MCF 10A (cell line): Measurements from ENCODE around the gene WDFY3. TPM values are rescaled to one million over a fixed set of nuclear protein-coding genes. Genes with fewer than 3 reads are reported as not detected.
A peak's percentile ranks its signal among the peaks of the same experiment; 100 is the strongest.

Source experiments
- Bru-seq: library from RNA; stranded (reverse); fragments of 400-500 nt; gene quantifications from one replicate; lab custom pipeline; 2021; lab: Mats Ljungman, UMichigan
- BruChase-seq, 2 experiments: library from RNA; stranded (reverse); fragments of 400-500 nt; gene quantifications; one replicate each; lab custom pipeline; 2021; lab: Mats Ljungman, UMichigan
- BruUV-seq: library from RNA; stranded (reverse); fragments of 400-500 nt; replicated peaks from 2 replicates; lab custom pipeline; 2021; lab: Mats Ljungman, UMichigan
- CTCF ChIA-PET: fragments of 300-600 bp; sonication (Branson Sonifier 250); formaldehyde crosslinking; extraction: SDS; loops from one replicate; lab custom pipeline; 2021; ENCODE audit warnings: antibody characterized with exemption, inconsistent platforms; lab: Yijun Ruan, JAX
- POLR2A ChIA-PET: fragments of 300-600, 350-650 bp; sonication (Branson Sonifier 250); formaldehyde crosslinking; extraction: SDS; loops from one replicate; lab custom pipeline; 2020; ENCODE audit warnings: antibody characterized with exemption, inconsistent platforms; lab: Yijun Ruan, JAX
- DNase-seq: peaks from one replicate; pipeline ENCODE4 v3.0.0-alpha.2; 2018; ENCODE audit not compliant: unreplicated experiment
- H3K27ac Mint-ChIP-seq: one replicate; pipeline ENCODE4 v1.8.0; 2022; ENCODE audit warnings: mild to moderate bottlenecking, low read depth, mixed read lengths; ENCODE audit not compliant: unreplicated experiment
- H3K27me3 Mint-ChIP-seq: one replicate; pipeline ENCODE4 v1.8.0; 2022; ENCODE audit warnings: mixed read lengths; ENCODE audit not compliant: insufficient read depth, unreplicated experiment
- H3K36me3 Mint-ChIP-seq: one replicate; pipeline ENCODE4 v1.8.0; 2022; ENCODE audit warnings: mild to moderate bottlenecking, moderate library complexity, mixed read lengths; ENCODE audit not compliant: insufficient read depth, unreplicated experiment
- H3K4me1 Mint-ChIP-seq: one replicate; pipeline ENCODE4 v1.8.0; 2022; ENCODE audit warnings: mixed read lengths; ENCODE audit not compliant: insufficient read depth, unreplicated experiment
- H3K4me3 Mint-ChIP-seq: one replicate; pipeline ENCODE4 v1.8.0; 2022; ENCODE audit warnings: mild to moderate bottlenecking, moderate library complexity, mixed read lengths; ENCODE audit not compliant: unreplicated experiment
- H3K9me3 Mint-ChIP-seq: one replicate; pipeline ENCODE4 v1.8.0; 2022; ENCODE audit warnings: mixed read lengths; ENCODE audit not compliant: unreplicated experiment
- intact Hi-C: fragments of 100-400 bp; cut with micrococcal nuclease; formaldehyde crosslinking; loops from 2 replicates; pipeline ENCODE4 v1.14.1; 2022
- long read RNA-seq: library from polyadenylated mRNA; stranded (forward); transcript quantifications from one replicate; pipeline ENCODE4 v2.0.0, GENCODE V29; 2022
- total RNA-seq: library from RNA; stranded (reverse); gene quantifications from 2 replicates; pipeline ENCODE4 v1.2.3, GENCODE V29; 2022
- TF ChIP-seq, protein P1 (sequence below): fragments of 200-600 bp; IDR thresholded peaks from one replicate; pipeline ENCODE4 v1.8.0; 2022; ENCODE audit warnings: antibody characterized with exemption, mild to moderate bottlenecking; ENCODE audit not compliant: unreplicated experiment

WDFY3 gene, protein sequence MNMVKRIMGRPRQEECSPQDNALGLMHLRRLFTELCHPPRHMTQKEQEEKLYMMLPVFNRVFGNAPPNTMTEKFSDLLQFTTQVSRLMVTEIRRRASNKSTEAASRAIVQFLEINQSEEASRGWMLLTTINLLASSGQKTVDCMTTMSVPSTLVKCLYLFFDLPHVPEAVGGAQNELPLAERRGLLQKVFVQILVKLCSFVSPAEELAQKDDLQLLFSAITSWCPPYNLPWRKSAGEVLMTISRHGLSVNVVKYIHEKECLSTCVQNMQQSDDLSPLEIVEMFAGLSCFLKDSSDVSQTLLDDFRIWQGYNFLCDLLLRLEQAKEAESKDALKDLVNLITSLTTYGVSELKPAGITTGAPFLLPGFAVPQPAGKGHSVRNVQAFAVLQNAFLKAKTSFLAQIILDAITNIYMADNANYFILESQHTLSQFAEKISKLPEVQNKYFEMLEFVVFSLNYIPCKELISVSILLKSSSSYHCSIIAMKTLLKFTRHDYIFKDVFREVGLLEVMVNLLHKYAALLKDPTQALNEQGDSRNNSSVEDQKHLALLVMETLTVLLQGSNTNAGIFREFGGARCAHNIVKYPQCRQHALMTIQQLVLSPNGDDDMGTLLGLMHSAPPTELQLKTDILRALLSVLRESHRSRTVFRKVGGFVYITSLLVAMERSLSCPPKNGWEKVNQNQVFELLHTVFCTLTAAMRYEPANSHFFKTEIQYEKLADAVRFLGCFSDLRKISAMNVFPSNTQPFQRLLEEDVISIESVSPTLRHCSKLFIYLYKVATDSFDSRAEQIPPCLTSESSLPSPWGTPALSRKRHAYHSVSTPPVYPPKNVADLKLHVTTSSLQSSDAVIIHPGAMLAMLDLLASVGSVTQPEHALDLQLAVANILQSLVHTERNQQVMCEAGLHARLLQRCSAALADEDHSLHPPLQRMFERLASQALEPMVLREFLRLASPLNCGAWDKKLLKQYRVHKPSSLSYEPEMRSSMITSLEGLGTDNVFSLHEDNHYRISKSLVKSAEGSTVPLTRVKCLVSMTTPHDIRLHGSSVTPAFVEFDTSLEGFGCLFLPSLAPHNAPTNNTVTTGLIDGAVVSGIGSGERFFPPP (N-terminal part only)
- 73.7 and 90.7 TPM in 2 replicates for total RNA-seq
- percentile 91 among the genes with signal in this experiment for Bru-seq, nascent RNA
- BruChase-seq, experiment 1, labeled RNA remaining after a 6-hour chase, result percentile 83 among the genes with signal in this experiment
- BruChase-seq, experiment 2, labeled RNA remaining after a 2-hour chase, result percentile 84 among the genes with signal in this experiment
- long read RNA-seq, partial matches to known transcripts, result 18 of 34 reads
- long read RNA-seq, other reads (novel, unspliced or antisense), result 16 of 34 reads

DNA sequence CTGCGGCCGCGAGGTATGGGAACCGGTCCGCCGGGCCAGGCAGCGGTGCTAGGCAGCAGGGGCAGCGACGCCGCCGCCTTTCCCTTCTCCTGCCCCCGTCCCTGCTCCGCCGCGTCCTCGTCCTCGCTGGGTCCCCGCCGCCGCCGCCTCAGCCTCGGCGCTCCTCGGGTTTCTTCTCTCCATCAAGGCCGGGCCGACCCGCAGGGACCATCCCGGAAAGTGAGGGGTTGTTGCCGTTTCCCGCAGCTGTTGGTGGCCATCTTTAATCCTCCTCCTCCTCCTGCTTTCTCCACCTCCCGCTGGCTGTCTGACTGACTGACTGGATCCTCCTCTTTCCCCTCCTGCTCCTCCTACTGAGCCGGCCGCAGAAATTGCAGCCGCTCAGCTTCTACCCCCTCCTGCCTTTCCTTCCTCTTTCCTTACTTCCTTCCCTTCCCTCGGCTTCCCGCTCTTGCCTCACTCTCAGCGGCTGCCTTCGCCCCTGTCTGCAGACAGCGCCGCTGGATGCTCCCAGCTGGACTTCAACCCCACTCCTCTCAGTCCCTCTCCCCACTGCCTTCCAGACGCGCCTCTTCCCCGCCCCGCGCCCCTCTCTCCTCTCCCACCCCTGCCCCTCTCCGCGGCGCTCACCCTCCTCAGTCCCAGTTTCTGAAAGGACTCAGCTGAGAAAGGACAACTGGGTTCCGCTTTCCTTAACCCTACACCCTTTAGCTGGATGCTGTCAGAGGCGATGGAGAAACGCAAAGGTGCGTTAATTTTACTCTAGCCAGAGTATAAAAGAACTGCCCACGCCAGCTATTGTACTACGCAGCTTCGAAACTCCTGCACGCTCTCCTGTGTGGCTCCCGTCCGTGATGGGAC, at the start of gene WDFY3:
WDFY3 (minus strand) TSS at position 309 of the 861 bp plus-strand sequence. CDS start 106,099 bp downstream, outside the sequence.
- peaks cover 23% of the 10 kb centered on the region for H3K36me3 Mint-ChIP-seq
- H3K27ac Mint-ChIP-seq, result peak within 1 kb of the TSS; percentile 97
- H3K4me1 Mint-ChIP-seq, result peaks cover 4% of the 10 kb centered on the region
- H3K9me3 Mint-ChIP-seq, result no peaks in the 10 kb centered on the region
- peak; percentile 93 for DNase-seq
- no peaks in the 10 kb centered on the region for H3K27me3 Mint-ChIP-seq
- BruUV-seq, result no TSS peak
- CTCF ChIA-PET, result interaction anchor here (0.6 to 1.6 kb wide), 6 partner anchors 10 to 388 kb away, joined by 3 to 6 read pairs (median 4); no protein-coding TSS in a partner anchor
- intact Hi-C loops, result loop anchor here (1.0 to 5.0 kb wide), 5 partner anchors 44 to 388 kb away; no protein-coding TSS in a partner anchor
- POLR2A ChIA-PET, result interaction anchor here (0.5 to 4.3 kb wide), 38 partner anchors 8 to 1267 kb away, joined by 3 to 40 read pairs (median 4); partner anchors contain the start of gene CDS1
- TF ChIP-seq, protein P1, sequence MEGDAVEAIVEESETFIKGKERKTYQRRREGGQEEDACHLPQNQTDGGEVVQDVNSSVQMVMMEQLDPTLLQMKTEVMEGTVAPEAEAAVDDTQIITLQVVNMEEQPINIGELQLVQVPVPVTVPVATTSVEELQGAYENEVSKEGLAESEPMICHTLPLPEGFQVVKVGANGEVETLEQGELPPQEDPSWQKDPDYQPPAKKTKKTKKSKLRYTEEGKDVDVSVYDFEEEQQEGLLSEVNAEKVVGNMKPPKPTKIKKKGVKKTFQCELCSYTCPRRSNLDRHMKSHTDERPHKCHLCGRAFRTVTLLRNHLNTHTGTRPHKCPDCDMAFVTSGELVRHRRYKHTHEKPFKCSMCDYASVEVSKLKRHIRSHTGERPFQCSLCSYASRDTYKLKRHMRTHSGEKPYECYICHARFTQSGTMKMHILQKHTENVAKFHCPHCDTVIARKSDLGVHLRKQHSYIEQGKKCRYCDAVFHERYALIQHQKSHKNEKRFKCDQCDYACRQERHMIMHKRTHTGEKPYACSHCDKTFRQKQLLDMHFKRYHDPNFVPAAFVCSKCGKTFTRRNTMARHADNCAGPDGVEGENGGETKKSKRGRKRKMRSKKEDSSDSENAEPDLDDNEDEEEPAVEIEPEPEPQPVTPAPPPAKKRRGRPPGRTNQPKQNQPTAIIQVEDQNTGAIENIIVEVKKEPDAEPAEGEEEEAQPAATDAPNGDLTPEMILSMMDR, result no peak
- H3K4me3 Mint-ChIP-seq, result peak within 1 kb of the TSS; percentile 88

- Mint-ChIP-seq H3K4me3 (no peak overlapping the region), H3K27ac (no peak overlapping the region), H3K9me3 (no peaks in the 10 kb centered on the region), H3K27me3 (no peaks in the 10 kb centered on the region), H3K4me1 (peaks cover 7% of the 10 kb centered on the region), H3K36me3 (no peaks in the 10 kb centered on the region)
- intact Hi-C loops, result no loop called here
- POLR2A ChIA-PET, result interaction anchor here (0.6 kb wide), 1 partner anchor 424 kb away, joined by 4 read pairs; no protein-coding TSS in a partner anchor
- no TSS peak for BruUV-seq
- TF ChIP-seq, protein P1, result no peak
- CTCF ChIA-PET, result no interaction called here
- DNase-seq, result peak; percentile 86
These were observed 39.4 kb upstream of the WDFY3 start for GRCh38 chr4:85005865-85006377.

DNA sequence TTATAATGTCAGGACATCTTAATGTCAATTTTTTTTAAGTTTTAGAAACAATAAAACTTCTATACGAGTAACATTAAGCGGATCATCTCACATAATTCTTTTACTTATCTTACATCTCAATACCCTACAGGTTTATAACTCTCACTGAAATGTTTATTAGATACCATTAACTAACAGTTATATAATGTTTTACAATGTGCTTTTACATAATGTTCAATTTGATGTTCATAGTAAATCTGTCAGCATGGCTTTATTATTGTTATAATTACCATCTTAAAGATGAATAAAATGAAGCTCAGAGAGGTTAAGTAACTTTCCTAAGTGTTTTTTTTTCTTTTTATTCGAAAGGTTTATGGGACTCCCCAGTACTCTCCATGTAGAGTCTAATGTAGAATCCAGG, 33.9 kb upstream of the WDFY3 start:
- intact Hi-C loops, result no loop called here
- no peaks in the 10 kb centered on the region for H3K27me3 Mint-ChIP-seq
- H3K36me3 Mint-ChIP-seq, result no peaks in the 10 kb centered on the region
- ChIA-PET CTCF (no interaction called here), POLR2A (no interaction called here)
- no peak overlapping the region for H3K27ac Mint-ChIP-seq
- DNase-seq, result no peak
- TF ChIP-seq, protein P1, result no peak
- no peaks in the 10 kb centered on the region for H3K4me1 Mint-ChIP-seq
- no TSS peak for BruUV-seq
- H3K4me3 Mint-ChIP-seq, result no peak overlapping the region
- no peaks in the 10 kb centered on the region for H3K9me3 Mint-ChIP-seq
